Measurements from ENCODE around the gene DYRK1A. TPM values are rescaled to one million over a fixed set of nuclear protein-coding genes. Genes with fewer than 3 reads are reported as not detected.
"Not testable (repeated sequence)": the region's sequence is repeated elsewhere in the genome, so short reads cannot be mapped to it uniquely, and the experiment has no call there.

Gene DYRK1A
- total and polyA plus RNA-seq, 4 donors: 42.4 to 95.9 (median 59.1) TPM

DNA sequence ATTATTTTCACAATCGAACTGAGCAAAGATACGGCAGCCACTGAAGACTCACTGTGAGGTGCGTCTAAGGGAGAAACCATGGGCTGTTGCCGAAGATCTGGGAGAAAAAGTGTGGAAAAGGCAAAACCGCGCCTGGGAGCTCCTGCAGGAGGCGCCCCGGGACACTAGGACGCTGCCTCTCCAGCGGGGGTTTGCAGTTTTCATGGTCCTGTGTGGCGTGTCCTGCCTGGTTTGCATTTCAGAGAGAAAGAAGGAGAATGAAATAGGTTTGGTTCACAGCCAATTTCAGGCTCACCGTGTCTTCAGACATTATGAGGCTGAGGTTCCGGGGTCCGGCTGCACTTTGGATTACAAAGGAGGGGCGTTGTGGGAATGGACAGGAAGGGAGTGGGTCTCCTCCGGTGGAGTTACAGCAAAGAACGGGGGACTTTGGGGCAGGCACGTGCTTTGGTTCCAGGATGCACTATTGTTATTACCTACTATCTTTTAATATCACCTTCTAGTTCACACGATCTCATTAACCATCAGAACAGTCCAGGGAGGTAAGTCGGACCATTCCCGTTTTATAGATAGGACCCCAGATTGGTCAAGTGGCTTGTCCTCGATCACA lies 179.8 kb downstream of the DYRK1A start:
- Histone ChIP-seq H3K27me3 (ENCODE audit: control insufficient read depth, insufficient read depth, low read length) (peaks cover 4% of the 10 kb centered on the region), H3K4me1 (ENCODE audit: control insufficient read depth, insufficient read depth, low read length) (peaks cover 21% of the 10 kb centered on the region), H3K27ac (ENCODE audit: low read depth, low read length) (no peak overlapping the region), H3K36me3 (ENCODE audit: control insufficient read depth, insufficient read depth, low read length) (no peaks in the 10 kb centered on the region), H3K9me3 (ENCODE audit: control insufficient read depth, insufficient read depth, low read length) (no peaks in the 10 kb centered on the region), H3K4me3 (ENCODE audit: low read depth, low read length) (no peak overlapping the region)
- DNase-seq (ENCODE audit: low read depth in 4 of 6, low spot score in 6 of 6): peak in 1 of 6 donors; percentile 16
- WGBS (ENCODE audit: insufficient coverage): 36% methylated on average over 11 of the region's 22 CpGs

DNA sequence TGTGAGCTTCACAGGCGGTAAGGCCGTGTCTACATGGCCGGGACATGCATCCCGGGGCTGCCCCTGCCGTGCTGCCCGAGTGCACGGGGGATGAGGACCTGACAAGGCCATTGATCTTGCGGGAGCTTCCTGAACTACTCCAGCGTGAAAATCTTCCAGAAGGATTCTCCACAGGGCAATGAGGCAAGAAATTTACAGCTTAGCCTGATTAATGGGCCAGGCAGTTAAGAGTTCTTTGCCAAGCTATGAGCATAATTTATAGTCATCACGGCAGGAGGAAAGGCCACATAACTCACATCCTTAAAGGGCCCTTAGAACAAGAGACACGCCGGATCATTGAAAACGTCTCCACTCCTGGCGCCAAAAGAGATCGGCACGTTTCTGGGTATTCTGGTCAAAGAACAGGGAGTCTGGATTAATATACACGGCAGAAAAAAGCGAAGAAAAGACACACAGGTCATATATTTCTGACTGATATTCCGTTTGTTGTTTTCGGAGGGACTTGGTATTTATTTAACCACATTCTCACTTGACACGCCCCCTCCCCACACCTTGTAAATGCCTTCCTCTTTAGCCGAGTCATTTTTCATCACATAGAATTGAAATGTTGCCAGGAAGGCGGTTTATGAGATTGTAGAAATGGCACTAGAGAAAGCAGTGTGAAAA lies 180.5 kb downstream of the DYRK1A start:
- Histone ChIP-seq H3K27ac (ENCODE audit: low read depth, low read length) (no peak overlapping the region), H3K36me3 (ENCODE audit: control insufficient read depth, insufficient read depth, low read length) (no peaks in the 10 kb centered on the region), H3K4me1 (ENCODE audit: control insufficient read depth, insufficient read depth, low read length) (peaks cover 28% of the 10 kb centered on the region), H3K9me3 (ENCODE audit: control insufficient read depth, insufficient read depth, low read length) (no peaks in the 10 kb centered on the region), H3K4me3 (ENCODE audit: low read depth, low read length) (no peak overlapping the region), H3K27me3 (ENCODE audit: control insufficient read depth, insufficient read depth, low read length) (peaks cover 4% of the 10 kb centered on the region)
- 15% methylated on average over 13 of the region's 23 CpGs for WGBS (ENCODE audit: insufficient coverage)
- peak in 3 of 6 donors; percentile 41 to 87 (median 54) for DNase-seq (ENCODE audit: low read depth in 4 of 6, low spot score in 6 of 6)

DNA sequence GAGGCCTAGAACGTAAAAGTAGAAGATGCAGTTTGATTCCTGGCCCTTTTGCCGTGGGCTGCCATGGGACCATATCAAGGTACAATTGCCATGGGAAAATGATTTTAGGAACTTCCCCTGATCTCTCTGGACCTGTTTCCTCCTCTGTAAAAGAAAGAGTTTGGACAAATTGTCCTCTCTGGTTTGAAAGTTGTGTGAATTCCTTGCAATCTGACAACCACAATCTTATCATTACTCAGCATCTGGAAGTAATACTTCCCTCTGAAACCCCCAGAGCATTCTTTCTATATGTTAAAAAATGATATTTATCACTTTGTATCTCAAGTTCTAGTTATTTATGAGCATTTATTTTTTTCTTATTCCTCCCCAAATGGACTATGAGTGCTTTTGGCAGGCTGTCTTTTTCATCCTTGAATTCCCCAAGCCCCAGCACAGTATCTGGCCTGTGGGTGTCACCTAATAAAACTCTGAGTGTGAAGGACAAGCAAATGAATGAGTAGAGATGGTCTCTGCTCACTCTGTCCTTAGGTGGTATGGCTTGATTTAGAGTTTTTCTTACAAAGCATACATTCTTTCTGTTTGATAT lies 181.1 kb downstream of the DYRK1A start:
- H3K4me3 ChIP-seq (ENCODE audit: low read depth, low read length): no peak overlapping the region
- H3K4me1 ChIP-seq (ENCODE audit: control insufficient read depth, insufficient read depth, low read length): peaks cover 34% of the 10 kb centered on the region
- peaks cover 4% of the 10 kb centered on the region for H3K27me3 ChIP-seq (ENCODE audit: control insufficient read depth, insufficient read depth, low read length)
- WGBS (ENCODE audit: insufficient coverage): 52% methylated on average over 2 of the region's 2 CpGs
- no peaks in the 10 kb centered on the region for H3K36me3 ChIP-seq (ENCODE audit: control insufficient read depth, insufficient read depth, low read length)
- no peak overlapping the region for H3K27ac ChIP-seq (ENCODE audit: low read depth, low read length)
- H3K9me3 ChIP-seq (ENCODE audit: control insufficient read depth, insufficient read depth, low read length): no peaks in the 10 kb centered on the region
- no peak for DNase-seq (ENCODE audit: low read depth in 4 of 6, low spot score in 6 of 6)

DNA sequence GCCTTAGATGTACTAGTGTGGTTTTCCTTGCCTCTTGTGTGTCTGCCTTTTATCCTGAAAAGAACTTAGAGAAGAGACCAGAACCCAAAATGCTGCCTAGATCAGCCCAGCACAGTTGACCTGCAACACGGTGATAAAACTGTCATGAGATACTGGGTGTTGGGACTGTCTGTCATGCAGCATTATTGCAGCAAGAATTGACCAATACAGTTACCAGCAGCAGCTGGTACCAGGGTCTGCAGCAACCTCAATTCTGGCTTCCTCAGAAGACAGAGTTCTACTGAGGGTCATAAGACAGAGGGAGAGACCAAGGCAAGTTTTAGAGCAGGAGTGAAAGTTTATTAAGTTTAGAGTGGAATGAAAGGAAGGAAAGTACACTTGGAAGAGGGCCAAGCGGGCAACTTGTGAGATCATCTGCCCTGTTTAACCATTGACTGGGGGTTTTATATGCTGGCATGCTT lies 182.0 kb downstream of the DYRK1A start:
- Histone ChIP-seq H3K36me3 (ENCODE audit: control insufficient read depth, insufficient read depth, low read length) (no peaks in the 10 kb centered on the region), H3K9me3 (ENCODE audit: control insufficient read depth, insufficient read depth, low read length) (no peaks in the 10 kb centered on the region), H3K4me1 (ENCODE audit: control insufficient read depth, insufficient read depth, low read length) (peaks cover 38% of the 10 kb centered on the region), H3K27ac (ENCODE audit: low read depth, low read length) (no peak overlapping the region), H3K4me3 (ENCODE audit: low read depth, low read length) (no peak overlapping the region), H3K27me3 (ENCODE audit: control insufficient read depth, insufficient read depth, low read length) (peaks cover 4% of the 10 kb centered on the region)
- no peak for DNase-seq (ENCODE audit: low read depth in 4 of 6, low spot score in 6 of 6)
- 95% methylated on average over 2 of the region's 2 CpGs for WGBS (ENCODE audit: insufficient coverage)

DNA sequence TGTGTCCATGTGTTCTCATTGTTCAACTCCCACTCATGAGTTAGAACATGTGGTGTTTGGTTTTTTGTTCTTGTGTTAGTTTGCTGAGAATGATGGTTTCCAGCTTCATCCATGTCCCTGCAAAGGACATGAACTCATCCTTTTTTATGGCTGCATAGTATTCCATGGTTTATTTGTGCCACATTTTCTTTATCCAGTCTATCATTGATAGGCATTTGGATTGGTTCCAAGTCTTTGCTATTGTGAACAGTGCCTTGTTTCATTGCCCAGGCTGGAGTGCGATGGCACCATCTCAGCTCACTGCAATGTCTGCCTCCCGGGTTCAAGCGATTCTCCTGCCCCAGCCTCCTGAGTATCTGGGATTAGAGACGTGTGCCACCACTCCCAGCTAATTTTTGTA lies 183.2 kb downstream of the DYRK1A start:
- DNase-seq (ENCODE audit: low read depth in 4 of 6, low spot score in 6 of 6); H3K27ac ChIP-seq (ENCODE audit: low read depth, low read length); H3K27me3 ChIP-seq (ENCODE audit: control insufficient read depth, insufficient read depth, low read length); H3K9me3 ChIP-seq (ENCODE audit: control insufficient read depth, insufficient read depth, low read length); H3K4me3 ChIP-seq (ENCODE audit: low read depth, low read length); H3K36me3 ChIP-seq (ENCODE audit: control insufficient read depth, insufficient read depth, low read length): not testable (repeated sequence)
- H3K4me1 ChIP-seq (ENCODE audit: control insufficient read depth, insufficient read depth, low read length): peaks cover 38% of the 10 kb centered on the region
- 88% methylated on average over 4 of the region's 4 CpGs for WGBS (ENCODE audit: insufficient coverage)

DNA sequence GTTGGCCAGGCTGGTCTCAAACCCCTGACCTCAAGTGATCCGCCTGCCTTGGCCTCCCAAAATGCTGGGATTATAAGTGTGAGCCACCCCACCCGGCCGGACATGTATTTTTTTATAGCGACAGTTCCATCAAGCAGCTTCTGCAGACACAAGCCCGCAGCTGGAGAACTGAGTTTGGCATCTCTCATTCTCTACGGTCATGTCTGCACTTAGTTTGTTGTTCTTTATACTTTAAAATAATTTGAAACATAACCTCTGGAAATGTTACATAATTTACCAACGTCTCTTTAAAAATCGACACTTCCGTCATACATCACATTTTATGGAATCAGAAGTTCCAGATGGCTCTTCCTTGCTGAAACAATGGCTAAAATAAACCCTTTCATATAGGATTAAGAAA lies 183.6 kb downstream of the DYRK1A start:
- Histone ChIP-seq H3K27me3 (ENCODE audit: control insufficient read depth, insufficient read depth, low read length) (peaks cover 4% of the 10 kb centered on the region), H3K36me3 (ENCODE audit: control insufficient read depth, insufficient read depth, low read length) (no peaks in the 10 kb centered on the region), H3K27ac (ENCODE audit: low read depth, low read length) (no peak overlapping the region), H3K4me1 (ENCODE audit: control insufficient read depth, insufficient read depth, low read length) (peaks cover 38% of the 10 kb centered on the region), H3K9me3 (ENCODE audit: control insufficient read depth, insufficient read depth, low read length) (no peaks in the 10 kb centered on the region), H3K4me3 (ENCODE audit: low read depth, low read length) (no peak overlapping the region)
- 100% methylated on average over 1 of the region's 9 CpGs for WGBS (ENCODE audit: insufficient coverage)
- no peak for DNase-seq (ENCODE audit: low read depth in 4 of 6, low spot score in 6 of 6)

DNA sequence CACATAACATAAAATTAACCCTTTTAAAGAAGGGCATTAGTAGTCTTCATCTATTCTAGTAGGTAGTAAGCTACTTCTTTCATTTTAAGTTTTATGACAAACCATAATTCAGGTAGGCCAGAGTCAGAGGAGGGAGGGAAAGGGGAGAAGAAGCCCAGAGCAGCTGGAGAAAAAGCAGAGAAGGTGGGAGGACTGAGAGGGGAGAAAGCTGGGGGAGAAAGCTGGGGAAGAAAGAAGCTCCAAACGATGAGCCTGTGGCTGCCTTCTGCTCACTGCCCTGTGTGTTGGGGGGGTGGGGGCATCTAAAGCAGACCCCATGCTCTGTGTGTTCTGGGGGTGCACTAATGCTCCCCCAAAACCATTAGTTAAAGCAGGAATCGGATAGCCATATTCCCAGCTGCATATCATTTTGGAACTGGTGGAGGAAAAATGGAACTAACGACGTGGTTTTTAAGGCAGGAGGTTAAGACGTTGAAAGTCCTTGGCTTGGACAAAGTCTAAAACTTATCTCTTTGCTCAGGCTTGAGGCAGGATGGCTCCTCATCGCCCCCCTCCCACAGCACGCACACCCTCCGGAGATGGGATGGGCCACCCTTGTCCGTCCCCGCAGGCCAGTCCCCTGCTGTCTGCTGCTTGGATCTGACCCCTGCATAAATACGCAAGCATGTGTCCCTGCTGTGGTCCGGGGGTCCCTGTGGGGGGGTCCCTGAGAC lies 184.2 kb downstream of the DYRK1A start:
- Histone ChIP-seq H3K27ac (ENCODE audit: low read depth, low read length) (no peak overlapping the region), H3K9me3 (ENCODE audit: control insufficient read depth, insufficient read depth, low read length) (no peaks in the 10 kb centered on the region), H3K27me3 (ENCODE audit: control insufficient read depth, insufficient read depth, low read length) (peaks cover 2% of the 10 kb centered on the region), H3K4me1 (ENCODE audit: control insufficient read depth, insufficient read depth, low read length) (peaks cover 38% of the 10 kb centered on the region), H3K36me3 (ENCODE audit: control insufficient read depth, insufficient read depth, low read length) (no peaks in the 10 kb centered on the region), H3K4me3 (ENCODE audit: low read depth, low read length) (no peak overlapping the region)
- WGBS (ENCODE audit: insufficient coverage): 47% methylated on average over 8 of the region's 12 CpGs
- no peak for DNase-seq (ENCODE audit: low read depth in 4 of 6, low spot score in 6 of 6)

DNA sequence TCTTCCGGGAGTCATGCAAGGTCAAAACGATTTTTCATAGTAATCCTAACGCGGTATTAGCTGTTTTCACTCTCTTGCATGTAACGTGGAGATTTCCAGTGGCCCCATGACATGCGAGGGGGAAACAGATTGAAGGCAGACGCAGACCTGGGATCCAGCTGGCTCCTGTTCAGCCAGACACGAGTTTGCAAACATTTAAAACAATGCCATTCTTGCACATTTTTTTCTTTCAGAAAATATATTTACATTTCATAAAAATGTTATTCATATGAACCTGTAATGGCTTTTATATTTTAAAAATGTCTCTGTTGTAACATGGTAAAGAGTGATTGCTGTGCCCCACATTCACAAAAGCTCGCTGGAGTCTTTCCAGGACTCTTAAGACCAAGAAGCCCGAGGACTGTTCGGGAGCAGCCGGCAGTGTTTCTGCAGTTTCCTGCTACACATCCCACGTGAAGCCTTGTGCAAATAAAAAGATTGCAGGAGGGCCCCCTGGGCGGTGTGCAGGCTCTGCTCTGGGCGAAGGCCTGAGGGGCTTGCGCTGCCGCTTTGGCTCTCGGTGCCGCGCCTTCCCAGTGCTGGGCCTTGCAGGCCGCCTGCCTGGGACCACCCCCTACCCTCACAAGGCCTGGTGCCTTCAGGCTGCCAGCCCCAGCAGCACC lies 184.9 kb downstream of the DYRK1A start:
- no peak overlapping the region for H3K27ac ChIP-seq (ENCODE audit: low read depth, low read length)
- no peak overlapping the region for H3K4me3 ChIP-seq (ENCODE audit: low read depth, low read length)
- no peaks in the 10 kb centered on the region for H3K36me3 ChIP-seq (ENCODE audit: control insufficient read depth, insufficient read depth, low read length)
- peaks cover 31% of the 10 kb centered on the region for H3K4me1 ChIP-seq (ENCODE audit: control insufficient read depth, insufficient read depth, low read length)
- DNase-seq (ENCODE audit: low read depth in 4 of 6, low spot score in 6 of 6): peak in 2 of 6 donors; percentile 63 to 78
- whole genome bisulfite sequencing (ENCODE audit: insufficient coverage): 46% methylated on average over 19 of the region's 21 CpGs
- H3K9me3 ChIP-seq (ENCODE audit: control insufficient read depth, insufficient read depth, low read length): no peaks in the 10 kb centered on the region
- no peaks in the 10 kb centered on the region for H3K27me3 ChIP-seq (ENCODE audit: control insufficient read depth, insufficient read depth, low read length)

DNA sequence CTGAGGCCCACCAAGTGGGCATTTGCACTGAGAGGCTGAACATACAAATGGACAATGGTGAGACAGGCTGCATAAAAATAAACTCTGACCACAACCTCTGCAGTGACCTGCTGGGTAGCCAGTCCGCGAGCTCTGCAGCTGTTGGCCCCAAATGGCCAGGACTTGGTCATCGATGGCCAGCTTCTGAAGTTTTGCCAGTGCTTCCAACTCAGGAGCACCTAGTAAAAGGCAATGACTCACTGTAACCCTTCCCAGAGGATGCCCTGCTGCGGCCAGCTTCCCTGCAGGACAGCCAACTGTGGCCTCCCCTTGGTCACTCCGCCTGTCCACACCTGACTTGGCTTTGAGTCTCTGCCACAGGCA lies 185.4 kb downstream of the DYRK1A start:
- Histone ChIP-seq H3K27me3 (ENCODE audit: control insufficient read depth, insufficient read depth, low read length) (no peaks in the 10 kb centered on the region), H3K9me3 (ENCODE audit: control insufficient read depth, insufficient read depth, low read length) (no peaks in the 10 kb centered on the region), H3K4me3 (ENCODE audit: low read depth, low read length) (no peak overlapping the region), H3K4me1 (ENCODE audit: control insufficient read depth, insufficient read depth, low read length) (peaks cover 26% of the 10 kb centered on the region), H3K36me3 (ENCODE audit: control insufficient read depth, insufficient read depth, low read length) (no peaks in the 10 kb centered on the region), H3K27ac (ENCODE audit: low read depth, low read length) (no peak overlapping the region)
- no peak for DNase-seq (ENCODE audit: low read depth in 4 of 6, low spot score in 6 of 6)
- WGBS (ENCODE audit: insufficient coverage): 88% methylated on average over 5 of the region's 5 CpGs
